Heart left ventricle (tissue), 16 donors: ENCODE data around the gene HMGB1. TPM values are rescaled to one million over a fixed set of nuclear protein-coding genes. Genes with fewer than 3 reads are reported as not detected.

Experiments used
- ATAC-seq, 4 donors: fragments of 200-7000 bp; cut with Tn5 transposase; one replicate each; pipeline ENCODE4 v1.9.1; 2020 to 2022; ENCODE audit warnings: moderate library complexity in 4 of 4, mild to moderate bottlenecking in 3 of 4, moderate number of reproducible peaks in 1 of 4
- DNase-seq, 5 donors: peaks; one replicate each; pipeline ENCODE4 v3.0.0-alpha.2; 2020
- H3K27ac ChIP-seq, 12 donors: fragments of 200-600 bp; sonication (generic) in 4 of 12; one replicate each; pipeline versions ENCODE4 v1.5.0 to v1.8.0; 2016 to 2022; ENCODE audit warnings: mild to moderate bottlenecking in 2 of 12
- H3K27me3 ChIP-seq, 9 donors: fragments of 200-600 bp; sonication (generic) in 2 of 9; one replicate each; pipeline versions ENCODE4 v1.5.1 to v1.8.0; 2016 to 2022; ENCODE audit warnings: mild to moderate bottlenecking in 3 of 9
- H3K36me3 ChIP-seq, 9 donors: fragments of 200-600 bp; sonication (generic) in 2 of 9; one replicate each; pipeline versions ENCODE4 v1.5.0 to v1.8.0; 2018 to 2022; ENCODE audit warnings: mild to moderate bottlenecking in 2 of 9
- H3K4me1 ChIP-seq, 12 donors: fragments of 200-600 bp; sonication (generic) in 4 of 12; one replicate each; pipeline versions ENCODE4 v1.5.0 to v1.8.0; 2016 to 2022; ENCODE audit warnings: mild to moderate bottlenecking in 3 of 12
- H3K4me3 ChIP-seq, 12 donors: fragments of 200-600 bp; sonication (generic) in 4 of 12; one replicate each; pipeline versions ENCODE4 v1.5.0 to v1.8.0; 2017 to 2022; ENCODE audit warnings: mild to moderate bottlenecking in 9 of 12, moderate library complexity in 4 of 12
- H3K9me3 ChIP-seq, 12 donors: fragments of 200-600 bp; sonication (generic) in 4 of 12; one replicate each; pipeline versions ENCODE4 v1.5.0 to v1.8.0; 2016 to 2022; ENCODE audit warnings: mild to moderate bottlenecking in 1 of 12
- POLR2A ChIP-seq, 2 donors: fragments of 450-650 bp; IDR thresholded peaks; one replicate each; pipeline ENCODE4 v1.6.1; 2017; ENCODE audit warnings: antibody characterized with exemption in 2 of 2, mild to moderate bottlenecking in 2 of 2, moderate library complexity in 2 of 2
- WGBS, 4 donors: extraction: QIAGEN DNeasy Blood & Tissue Kit in 2 of 4; methylation state at CpG; one replicate each; pipeline versions ENCODE4 v1.1.5 to v1.1.7; 2013 to 2018; 5-methylcytosine and 5-hydroxymethylcytosine counted together
- intact Hi-C, 10 donors: fragments of 100-400 bp; cut with DNase I; formaldehyde crosslinking; loops; one replicate each; pipeline versions ENCODE4 v1.11.1 to v1.14.2; 2022
- polyA plus RNA-seq, 2 donors: library from polyadenylated mRNA; stranded (reverse); fragments of 200-250 nt; gene quantifications; one replicate each; pipeline ENCODE4 v1.2.3, GENCODE V29; 2013
- total RNA-seq, 9 donors: library from RNA; depleted of rRNA in 2 of 9; stranded (reverse); fragments of >200 nt in 2 of 9; fragmentation: NEBNext Ultra II Directional in 3 of 9; extraction: Animal tissue kit (Norgen Biotek cat#: 25700) in 3 of 9; gene quantifications; one replicate each; pipeline versions ENCODE4 v1.1.0 to v1.2.4, GENCODE V29; 2016 to 2023
- TF ChIP-seq, protein P1 (sequence below), 12 donors: fragments of 200-600 bp; sonication (generic) in 4 of 12; IDR thresholded peaks; one replicate each; pipeline versions ENCODE4 v1.5.0 to v1.8.0; 2018 to 2022; ENCODE audit warnings: antibody characterized with exemption in 12 of 12, mild to moderate bottlenecking in 5 of 12
- donor health status: ischemic (EF 13 %, LVEDD 7.1; RV severe dilation, severe dysfunction).
- donor health status: healthy with polysubstance abuse.
- donor health status: DM: no; HTN: yes; CAD: no.
- donor health status: DM: no; HTN: no; CAD: no.
- donor health status: ischemic (EF 25% LVEDD 6.9; RV normal size, moderate dysfunction).
- donor health status: ischemic (EF 25% LVEDD 5.7; RV mildly dilated, moderate dysfunction).
- donor health status: healthy.
- donor health status: DM: yes; HTN: yes; CAD: no.
- donor health status: ischemic (EF 35%, LVEDD 5.7; RV mildly dilated, moderate dysfunction).
- donor health status: nonischemic (EF 11% LVEDD 7.7; RV severe dilation, severe dysfunction).
- donor health status: DM: yes; HTN: yes; CAD: no.
- donor health status: PGD.
- donor health status: ischemic (EF 29% LVEDD 5.4; RV normal size, mild dysfunction).
- donor health status: nonischemic (EF 23%, LVEDD 6.1; RV moderate dilation, normal function).

Gene HMGB1
- total and polyA plus RNA-seq, 11 donors = 137 to 361 (median 177) TPM

DNA sequence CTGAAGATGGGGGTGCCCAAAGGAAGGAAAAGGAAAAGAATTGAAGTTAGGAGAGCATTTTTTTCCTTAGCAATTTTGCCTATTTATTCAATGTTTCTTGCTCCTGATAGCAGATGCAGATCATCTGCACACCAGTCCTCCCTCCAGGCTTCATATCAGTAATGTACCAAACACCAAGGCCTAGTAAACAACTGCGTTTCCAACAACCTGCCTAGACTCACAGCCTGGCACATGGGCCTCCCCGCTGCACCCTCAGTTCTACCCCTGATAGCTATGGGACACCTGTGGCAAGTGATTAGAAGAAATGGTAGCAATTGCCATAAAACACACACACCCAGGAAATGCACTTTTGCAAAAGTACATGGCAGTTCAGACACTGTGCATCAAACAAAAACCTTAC is 30.4 kb upstream of the HMGB1 start:
- Histone ChIP-seq H3K9me3 (no peaks in the 10 kb centered on the region), H3K27me3 (no peaks in the 10 kb centered on the region), H3K4me3 (no peak overlapping the region), H3K4me1 (no peaks in the 10 kb centered on the region), H3K36me3 (no peaks in the 10 kb centered on the region), H3K27ac (no peak overlapping the region)
- ATAC-seq (no peak), DNase-seq (no peak)
- no peak for TF ChIP-seq POLR2A (IDR thresholded peaks at IDR 0.05)
- TF ChIP-seq, protein P1, sequence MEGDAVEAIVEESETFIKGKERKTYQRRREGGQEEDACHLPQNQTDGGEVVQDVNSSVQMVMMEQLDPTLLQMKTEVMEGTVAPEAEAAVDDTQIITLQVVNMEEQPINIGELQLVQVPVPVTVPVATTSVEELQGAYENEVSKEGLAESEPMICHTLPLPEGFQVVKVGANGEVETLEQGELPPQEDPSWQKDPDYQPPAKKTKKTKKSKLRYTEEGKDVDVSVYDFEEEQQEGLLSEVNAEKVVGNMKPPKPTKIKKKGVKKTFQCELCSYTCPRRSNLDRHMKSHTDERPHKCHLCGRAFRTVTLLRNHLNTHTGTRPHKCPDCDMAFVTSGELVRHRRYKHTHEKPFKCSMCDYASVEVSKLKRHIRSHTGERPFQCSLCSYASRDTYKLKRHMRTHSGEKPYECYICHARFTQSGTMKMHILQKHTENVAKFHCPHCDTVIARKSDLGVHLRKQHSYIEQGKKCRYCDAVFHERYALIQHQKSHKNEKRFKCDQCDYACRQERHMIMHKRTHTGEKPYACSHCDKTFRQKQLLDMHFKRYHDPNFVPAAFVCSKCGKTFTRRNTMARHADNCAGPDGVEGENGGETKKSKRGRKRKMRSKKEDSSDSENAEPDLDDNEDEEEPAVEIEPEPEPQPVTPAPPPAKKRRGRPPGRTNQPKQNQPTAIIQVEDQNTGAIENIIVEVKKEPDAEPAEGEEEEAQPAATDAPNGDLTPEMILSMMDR (IDR thresholded peaks at IDR 0.05) = no peak
- intact Hi-C loops = no loop called here
- WGBS, 4 donors = 93 to 98% (median 96%) methylated on average over 2 of the region's 2 CpGs

DNA sequence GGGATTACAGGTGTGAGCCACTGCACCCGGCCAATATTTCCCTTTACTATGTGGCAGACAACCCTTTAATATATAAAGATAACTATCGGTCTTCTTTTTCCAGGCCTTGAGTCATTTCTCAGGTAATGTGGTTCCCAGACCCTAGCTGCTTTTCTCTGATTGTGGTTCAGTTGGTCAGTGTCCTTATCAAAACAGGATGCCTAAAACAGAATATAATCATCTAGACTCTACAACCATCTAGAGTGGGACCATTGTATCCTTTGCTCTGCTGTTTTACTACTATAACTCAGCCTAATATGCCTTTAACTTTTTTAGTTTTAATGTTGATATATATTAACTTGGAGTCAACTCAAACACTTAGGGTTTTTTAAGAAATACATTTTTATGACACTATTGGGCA is 30.0 kb upstream of the HMGB1 start:
- no peak for ATAC-seq
- WGBS, 4 donors = 46 to 96% (median 68%) methylated on average over 2 of the region's 2 CpGs
- TF ChIP-seq POLR2A (IDR thresholded peaks at IDR 0.05) = no peak
- TF ChIP-seq, protein P1 (IDR thresholded peaks at IDR 0.05) = no peak

DNA sequence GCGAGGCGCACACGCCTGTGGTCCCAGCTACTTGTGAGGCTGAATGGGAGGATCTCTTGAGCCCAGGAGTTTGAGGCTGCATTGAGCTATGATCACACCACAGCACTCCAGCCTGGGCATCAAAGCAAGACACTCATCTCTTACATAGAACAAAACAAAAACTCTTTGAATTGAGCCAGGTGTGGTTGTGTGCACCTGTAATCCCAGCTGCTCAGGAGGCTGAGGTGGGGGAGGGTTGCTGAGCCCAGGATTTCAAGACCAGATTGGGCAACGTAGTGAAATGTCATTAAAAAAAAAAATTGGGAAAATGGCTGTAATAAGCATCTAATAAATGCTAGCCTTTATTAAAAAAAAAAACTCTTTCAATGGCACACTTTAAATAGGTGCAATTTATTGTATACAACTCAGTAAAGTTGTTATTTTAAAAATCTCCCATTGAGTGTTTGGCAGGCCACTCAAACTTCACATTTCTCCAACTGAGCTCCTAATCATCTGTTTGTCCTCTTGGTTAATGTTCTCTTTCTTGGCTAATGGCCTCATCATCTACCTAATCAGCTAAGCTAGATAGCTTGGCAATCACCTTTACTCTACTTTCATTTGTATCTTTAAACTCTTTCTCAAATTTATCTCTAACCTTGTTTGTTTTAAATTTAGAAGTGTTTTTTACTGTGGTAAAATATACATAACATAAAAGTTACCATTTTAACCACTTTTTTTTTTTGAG is 28.1 kb upstream of the HMGB1 start:
- Histone ChIP-seq H3K36me3 (no peaks in the 10 kb centered on the region), H3K27ac (no peak overlapping the region), H3K4me3 (no peak overlapping the region), H3K27me3 (no peaks in the 10 kb centered on the region), H3K9me3 (no peaks in the 10 kb centered on the region), H3K4me1 (no peaks in the 10 kb centered on the region)
- no peak for DNase-seq
- WGBS, 4 donors = 90 to 93% (median 92%) methylated on average over 4 of the region's 4 CpGs
- TF ChIP-seq, protein P1 (IDR thresholded peaks at IDR 0.05) = no peak
- TF ChIP-seq POLR2A (IDR thresholded peaks at IDR 0.05) = no peak
- intact Hi-C loops = no loop called here
- ATAC-seq = no peak

More for the DNA sequence above, 30.0 kb upstream of the HMGB1 start:
- intact Hi-C loops = no loop called here
- H3K27me3 ChIP-seq = no peaks in the 10 kb centered on the region
- H3K36me3 ChIP-seq = no peaks in the 10 kb centered on the region
- no peaks in the 10 kb centered on the region for H3K4me1 ChIP-seq
- H3K4me3 ChIP-seq = no peak overlapping the region
- no peaks in the 10 kb centered on the region for H3K9me3 ChIP-seq
- no peak for DNase-seq
- no peak overlapping the region for H3K27ac ChIP-seq

DNA sequence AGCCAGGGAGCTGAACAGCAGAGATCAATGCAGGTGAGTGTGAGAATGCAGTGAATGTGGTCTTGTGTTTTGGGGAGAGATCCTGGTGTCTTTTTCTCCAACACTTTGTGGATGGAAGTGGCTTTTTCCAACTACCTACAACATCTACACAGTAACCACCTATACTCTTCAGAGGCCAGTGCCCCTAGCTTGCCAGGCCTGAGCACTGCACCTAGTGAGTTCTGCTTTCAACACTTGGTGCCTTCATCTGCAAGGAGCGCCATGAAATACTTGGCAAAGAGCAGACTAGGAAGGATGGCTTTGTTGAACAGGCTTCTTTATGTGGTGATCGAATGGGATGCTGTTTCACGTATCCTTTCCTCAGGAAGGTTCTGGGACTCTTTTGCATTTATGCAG is 21.3 kb upstream of the HMGB1 start:
- intact Hi-C loops = no loop called here
- no peak overlapping the region for H3K27ac ChIP-seq
- H3K9me3 ChIP-seq = no peaks in the 10 kb centered on the region
- 90 to 94% (median 93%) methylated on average over 3 of the region's 3 CpGs for WGBS, 4 donors
- ATAC-seq = no peak
- no peak overlapping the region for H3K4me3 ChIP-seq
- no peaks in the 10 kb centered on the region for H3K36me3 ChIP-seq
- peaks cover 0 to 8% (median 0%) of the 10 kb centered on the region in 12 donors for H3K4me1 ChIP-seq
- no peak for DNase-seq
- H3K27me3 ChIP-seq = no peaks in the 10 kb centered on the region
- TF ChIP-seq POLR2A (IDR thresholded peaks at IDR 0.05) = no peak
- TF ChIP-seq, protein P1 (IDR thresholded peaks at IDR 0.05) = no peak
